ENCODE results near the gene DHX40. TPM values are rescaled to one million over a fixed set of nuclear protein-coding genes. Genes with fewer than 3 reads are reported as not detected.

DHX40 gene
- total RNA-seq = 43.3 and 78.6 TPM in 2 replicates

GRCh38 chr17:59565171-59565958 is at the start of gene DHX40:
Gene DHX40, plus strand, starts transcription at chr17:59565610. Its CDS starts 62 bp downstream, at chr17:59565672.

GRCh38 chr17:59619298-59620063 is 54.1 kb downstream of the DHX40 start, which contains the start of gene CLTC:
Gene CLTC, plus strand, starts transcription at chr17:59619895. Its CDS starts 237 bp downstream, at chr17:59620132.

Other genes with a start within 250 kb of the DHX40 start
- 7.7 and 31.6 TPM in 2 replicates for gene YPEL2, start 234.0 kb upstream of the DHX40 start, total RNA-seq
- 451 and 478 TPM in 2 replicates for gene CLTC, start 54.3 kb downstream of the DHX40 start, total RNA-seq
- 20.0 and 43.7 TPM in 2 replicates for gene PTRH2, start 141.8 kb downstream of the DHX40 start, total RNA-seq
- 200 and 253 TPM in 2 replicates for gene VMP1, start 142.0 kb downstream of the DHX40 start, total RNA-seq